Effector CD8-positive, alpha-beta T cell (primary cell): ENCODE measurements around the gene METTL16.
A peak's percentile ranks its signal among the peaks of the same experiment; 100 is the strongest.

Experiments
- DNase-seq: peaks from one replicate; lab custom pipeline; 2025; lab: John Stamatoyannopoulos, UW

The METTL16 gene

DNA sequence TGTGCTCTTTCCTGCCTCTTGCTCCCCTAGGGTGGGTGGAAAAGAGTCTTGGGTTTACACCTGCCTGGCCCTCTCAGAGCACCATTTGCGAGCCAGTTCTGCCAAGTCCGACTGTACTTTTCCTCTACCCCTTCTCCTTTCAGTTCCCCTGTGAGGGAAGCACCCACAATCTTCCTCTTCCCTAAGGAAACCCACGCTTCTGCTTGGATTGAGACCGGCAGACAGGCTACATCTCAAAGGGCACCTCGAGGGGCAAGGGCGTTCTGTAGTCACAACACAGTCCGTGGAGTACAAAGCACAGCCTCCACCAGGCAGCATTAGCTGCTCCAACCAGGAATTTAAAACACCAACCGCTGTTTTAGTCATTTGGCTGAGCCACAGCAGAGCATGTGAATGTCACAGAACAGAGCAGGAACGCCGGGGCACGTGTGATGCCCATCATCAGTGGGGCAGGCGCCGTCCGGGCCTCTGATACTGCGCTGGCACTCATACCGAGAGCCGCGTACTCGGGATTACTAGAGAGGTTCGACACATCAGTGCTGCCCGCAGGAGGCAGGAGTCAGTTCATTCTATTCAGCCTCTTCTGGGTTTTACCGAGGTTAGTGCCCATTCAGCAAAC lies 97.1 kb downstream of the METTL16 start:
- no peak for DNase-seq

DNA sequence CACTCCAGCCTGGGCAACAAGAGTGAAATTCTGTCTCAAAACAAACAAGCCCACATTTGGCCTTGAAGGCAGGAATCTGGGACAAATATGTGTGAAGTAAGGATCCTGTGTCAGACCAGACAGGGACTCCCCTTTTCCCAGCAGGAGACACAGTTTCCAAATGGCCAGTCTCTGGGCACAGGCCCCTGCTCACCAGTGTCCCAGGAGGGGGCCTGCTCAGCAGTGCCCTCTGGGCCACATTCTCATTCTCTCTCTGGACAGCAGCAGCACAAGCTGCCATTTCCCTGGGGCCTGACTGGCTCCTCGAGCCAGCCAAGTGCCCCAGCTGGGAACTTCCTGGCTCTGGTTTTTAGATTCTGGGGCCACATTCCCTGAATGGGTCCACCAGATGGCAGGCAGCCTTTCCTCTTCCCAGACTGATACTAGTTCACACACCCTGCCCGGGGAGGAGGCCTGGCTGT lies 99.1 kb downstream of the METTL16 start:
- DNase-seq = no peak

DNA sequence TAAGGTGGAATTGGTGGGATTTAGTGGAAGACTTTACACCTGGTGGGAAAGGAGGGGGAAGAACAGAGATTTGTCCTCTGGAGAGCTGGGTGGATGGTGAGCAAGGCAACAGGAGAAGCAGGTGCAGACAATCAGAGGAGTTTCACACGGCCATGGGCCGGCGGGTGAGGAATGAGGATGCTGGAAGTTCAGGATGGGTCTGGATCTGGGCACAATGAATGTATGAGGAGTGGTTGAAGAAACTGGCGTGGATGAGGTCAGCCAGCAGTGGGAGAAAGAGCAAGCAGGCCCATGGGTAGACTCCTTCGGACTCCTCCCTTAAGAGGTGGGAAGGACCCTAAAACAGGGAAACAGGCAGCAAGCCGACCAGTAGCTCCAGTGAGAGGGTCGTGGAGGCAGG lies 100.7 kb downstream of the METTL16 start:
- no peak for DNase-seq

DNA sequence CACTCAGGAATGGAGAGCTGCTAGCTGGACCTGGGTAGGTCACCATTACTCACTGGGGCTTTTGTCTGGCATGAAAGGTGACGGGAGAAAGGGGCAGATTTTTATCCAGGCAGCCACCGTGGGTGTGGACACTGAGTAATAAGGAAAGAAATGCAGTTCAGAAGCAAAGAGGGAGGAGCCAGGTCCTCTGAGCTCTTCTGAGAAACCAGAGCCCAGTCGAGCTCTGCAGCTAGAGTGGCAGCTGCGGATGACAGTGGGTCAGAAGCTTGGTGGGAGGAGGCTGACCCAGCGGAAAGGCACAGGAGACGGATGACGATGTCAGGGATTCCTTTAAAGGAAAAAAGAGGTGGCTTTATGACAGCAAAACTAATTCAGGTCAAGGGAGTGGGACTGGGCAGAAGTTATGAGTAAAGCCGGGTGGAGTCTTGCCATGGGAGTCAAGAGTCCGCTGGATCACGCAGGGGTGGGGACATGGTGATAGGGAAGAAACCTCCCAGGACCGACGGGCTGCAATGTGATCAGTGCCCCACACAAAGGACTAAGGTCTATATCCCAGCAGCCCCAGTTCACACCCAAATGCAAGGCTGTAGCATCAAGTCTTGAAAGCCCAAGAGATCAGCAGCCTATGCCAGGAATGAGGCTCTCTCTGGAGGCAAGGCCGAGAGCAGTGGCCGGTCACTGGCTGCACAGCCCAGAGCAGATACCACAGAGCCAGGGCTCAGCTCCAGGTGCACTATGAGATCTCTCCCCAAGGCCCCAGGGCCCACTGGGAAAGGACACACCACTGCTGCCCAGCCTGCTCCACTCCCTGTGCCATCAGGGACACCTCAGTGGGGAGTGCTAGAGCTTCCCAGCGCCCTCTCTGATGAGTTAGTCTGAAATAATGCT lies 104.5 kb downstream of the METTL16 start:
- no peak for DNase-seq

DNA sequence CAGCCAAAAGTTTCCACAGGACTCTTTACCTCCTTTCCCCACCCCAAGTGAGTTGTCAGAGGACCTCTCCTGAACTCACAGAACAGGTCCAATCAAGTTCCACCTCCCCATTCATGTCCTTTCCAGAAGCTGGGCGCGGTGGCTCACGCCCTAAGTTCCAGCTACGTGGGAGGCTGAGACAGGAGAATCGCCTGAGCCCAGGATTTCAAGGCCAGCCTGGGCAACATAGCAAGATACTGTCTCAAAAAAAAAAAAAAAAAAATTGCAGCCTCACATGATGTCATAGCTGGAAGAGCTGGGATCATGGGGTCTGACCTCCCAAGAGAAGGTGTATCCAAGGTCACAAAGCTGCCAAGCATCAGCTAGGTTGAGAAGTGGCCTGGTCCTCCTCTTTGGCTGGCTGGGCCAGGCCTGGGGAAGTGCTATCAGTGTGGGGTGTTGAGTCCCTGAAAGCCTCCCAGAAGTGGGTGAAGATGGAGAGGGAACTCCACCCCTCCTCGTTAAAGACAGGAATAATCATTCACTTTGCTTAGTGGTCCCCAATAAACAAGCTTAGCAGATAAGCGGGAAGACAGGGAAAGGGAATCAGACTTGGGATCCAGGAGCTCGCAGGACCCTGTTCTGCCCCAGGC lies 105.3 kb downstream of the METTL16 start:
- no peak for DNase-seq

DNA sequence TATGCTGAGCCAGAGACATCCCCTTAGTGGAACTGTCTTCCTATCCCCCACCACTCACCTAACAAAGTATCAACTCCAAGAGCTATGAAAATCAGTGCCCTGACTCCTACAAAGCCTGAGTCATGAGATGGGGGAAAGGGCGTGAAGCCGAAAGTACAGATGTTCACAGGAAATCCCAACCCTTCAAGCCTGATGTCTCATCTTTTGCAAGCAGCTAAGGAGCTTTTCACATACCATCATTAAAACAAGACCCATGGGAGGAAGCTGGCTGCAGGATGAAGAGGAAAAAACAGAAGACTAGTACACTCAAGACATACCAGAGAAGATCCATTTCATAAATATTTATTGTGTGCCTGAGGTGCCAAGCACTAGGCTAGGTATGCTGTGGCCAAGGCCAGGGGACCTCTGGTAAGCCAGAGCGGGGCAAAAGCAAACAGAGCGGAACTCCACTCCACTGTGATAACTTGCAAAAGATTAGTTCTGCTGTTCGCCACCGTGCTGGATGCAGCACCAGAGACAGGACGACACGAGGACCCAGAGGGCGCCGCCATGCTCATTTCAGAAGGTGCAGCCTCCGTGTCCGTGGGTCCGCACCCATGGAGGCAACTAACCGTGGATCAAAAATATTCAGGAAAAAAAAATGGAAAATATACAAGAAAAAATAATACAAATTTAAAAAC lies 106.3 kb downstream of the METTL16 start:
- DNase-seq = no peak

DNA sequence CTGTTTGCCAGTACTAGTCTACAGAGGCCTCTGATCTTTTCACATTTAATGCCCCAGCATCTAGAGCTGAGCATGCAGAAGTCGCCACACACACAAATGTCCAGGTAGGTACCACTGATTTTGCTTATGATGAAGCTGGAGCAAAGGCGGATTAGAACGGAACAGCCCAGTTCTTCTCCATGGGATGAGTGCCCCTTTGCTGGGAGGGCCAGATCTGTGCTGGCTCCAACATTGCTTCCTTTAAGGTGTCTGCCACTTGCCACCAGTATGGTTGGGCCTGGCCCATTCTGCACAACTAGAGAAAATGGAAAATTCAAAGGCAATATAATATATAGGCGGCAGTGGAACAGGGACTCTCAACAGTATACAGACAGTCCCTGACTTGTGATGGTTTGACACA lies 108.6 kb downstream of the METTL16 start:
- DNase-seq = no peak

DNA sequence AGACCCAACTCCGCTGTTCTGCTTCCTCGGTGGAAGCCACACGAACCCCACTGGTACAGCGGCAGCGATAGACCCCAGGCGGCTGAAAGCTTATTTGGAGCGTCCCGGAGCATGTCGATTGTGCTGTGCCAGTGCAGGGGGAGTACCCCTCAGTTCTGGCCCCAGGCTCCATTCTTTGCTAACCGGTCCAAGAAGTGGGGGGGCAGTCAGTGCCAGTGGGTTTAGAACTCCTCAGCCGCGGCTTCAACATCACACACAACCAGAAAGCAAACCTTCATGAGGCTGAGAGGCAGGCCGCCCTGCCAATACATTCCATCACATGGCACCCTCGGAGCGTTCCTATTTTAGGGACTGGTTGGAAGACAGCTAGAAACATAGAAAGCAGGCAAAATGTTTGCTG lies 109.1 kb downstream of the METTL16 start:
- DNase-seq = no peak

DNA sequence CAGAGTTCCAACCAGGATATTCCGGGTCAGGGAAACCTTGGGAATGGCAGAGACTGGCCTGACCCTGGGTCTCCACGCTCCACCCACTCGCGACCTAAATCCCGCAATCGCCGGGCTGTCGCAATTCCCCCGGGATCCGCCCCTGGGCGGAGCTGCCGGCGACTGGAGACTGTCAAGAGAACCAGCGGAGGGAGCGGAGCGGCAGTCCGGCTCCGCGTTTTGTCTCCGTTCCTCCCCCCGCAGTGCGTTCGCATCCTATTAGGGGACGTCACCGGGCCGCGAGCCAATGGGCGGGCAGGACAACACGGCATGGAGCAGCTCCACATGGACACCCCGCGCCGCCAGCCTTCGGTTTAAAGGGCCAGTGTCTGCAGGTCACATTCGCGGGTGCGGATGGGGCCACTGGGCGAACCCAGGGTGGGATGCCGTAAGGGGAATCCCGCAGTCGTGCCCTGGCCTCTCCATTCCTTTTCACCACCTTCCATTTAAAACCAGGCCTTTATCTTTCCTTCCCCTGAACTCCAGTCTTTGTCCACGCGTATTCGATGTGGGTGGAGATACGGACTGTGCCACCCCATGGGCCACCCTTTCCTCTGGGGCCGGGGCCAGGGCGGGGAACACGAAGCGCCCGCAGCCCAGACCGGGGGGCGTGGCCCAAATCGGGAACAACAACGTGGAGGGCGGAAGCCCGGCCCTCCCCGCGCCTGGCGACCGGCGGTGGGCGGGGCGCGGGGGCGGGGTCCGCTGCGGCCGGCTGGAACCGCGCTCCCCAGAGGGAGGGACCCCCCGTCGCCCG lies 110.1 kb downstream of the METTL16 start:
- DNase-seq = peak; percentile 99

DNA sequence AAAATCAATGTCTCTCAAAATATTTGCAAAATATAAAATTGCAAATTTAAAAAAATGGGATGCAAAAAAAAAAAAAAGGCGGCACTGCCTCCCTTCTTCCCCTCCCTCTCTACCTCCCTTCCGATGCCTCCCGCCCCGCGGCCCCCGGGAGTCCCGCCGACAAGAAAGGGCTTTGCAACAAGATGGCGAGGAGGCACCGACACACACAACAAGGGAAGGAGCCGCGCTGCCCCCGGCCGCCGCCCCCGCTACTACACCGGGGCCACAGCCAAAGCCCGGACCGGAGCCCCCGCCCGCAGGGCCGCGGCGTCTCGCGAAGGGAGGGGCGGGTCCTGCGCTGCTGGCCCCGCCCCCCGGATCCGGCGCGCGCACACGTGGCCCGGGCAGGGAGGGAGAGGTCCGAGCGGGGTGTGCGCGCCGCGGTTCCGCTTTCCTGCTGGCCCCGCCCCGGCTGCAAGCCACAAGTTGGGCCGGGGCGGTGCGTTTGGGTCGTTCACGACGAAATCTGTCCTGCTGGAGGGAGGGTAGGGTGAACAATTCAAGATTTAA lies 110.7 kb downstream of the METTL16 start, which contains the start of gene MNT:
MNT (minus strand) TSS at position 184 of the 549 bp plus-strand sequence. CDS start 348 bp downstream, outside the sequence.
- DNase-seq = peak; percentile 89

DNA sequence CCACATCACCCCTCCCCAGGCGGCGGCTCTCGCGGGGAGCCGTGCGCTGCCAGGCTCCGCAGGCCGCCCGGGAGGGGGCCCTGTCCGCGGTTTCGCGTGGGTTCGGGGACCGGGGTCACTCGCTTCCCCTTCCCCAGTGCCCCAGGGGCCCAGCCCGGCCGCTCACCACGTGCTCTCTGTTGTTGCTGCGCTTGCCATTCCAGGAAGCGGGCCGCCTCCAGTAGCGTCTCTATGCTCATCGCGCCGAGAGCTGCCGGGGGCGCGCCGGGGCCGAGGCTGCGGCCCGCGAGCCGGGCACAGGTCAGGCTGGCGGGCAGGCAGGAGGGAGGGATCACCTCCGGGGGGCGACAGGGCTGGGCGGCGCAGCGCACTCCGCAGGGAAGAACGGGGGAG lies 111.2 kb downstream of the METTL16 start:
- DNase-seq = peak; percentile 29

DNA sequence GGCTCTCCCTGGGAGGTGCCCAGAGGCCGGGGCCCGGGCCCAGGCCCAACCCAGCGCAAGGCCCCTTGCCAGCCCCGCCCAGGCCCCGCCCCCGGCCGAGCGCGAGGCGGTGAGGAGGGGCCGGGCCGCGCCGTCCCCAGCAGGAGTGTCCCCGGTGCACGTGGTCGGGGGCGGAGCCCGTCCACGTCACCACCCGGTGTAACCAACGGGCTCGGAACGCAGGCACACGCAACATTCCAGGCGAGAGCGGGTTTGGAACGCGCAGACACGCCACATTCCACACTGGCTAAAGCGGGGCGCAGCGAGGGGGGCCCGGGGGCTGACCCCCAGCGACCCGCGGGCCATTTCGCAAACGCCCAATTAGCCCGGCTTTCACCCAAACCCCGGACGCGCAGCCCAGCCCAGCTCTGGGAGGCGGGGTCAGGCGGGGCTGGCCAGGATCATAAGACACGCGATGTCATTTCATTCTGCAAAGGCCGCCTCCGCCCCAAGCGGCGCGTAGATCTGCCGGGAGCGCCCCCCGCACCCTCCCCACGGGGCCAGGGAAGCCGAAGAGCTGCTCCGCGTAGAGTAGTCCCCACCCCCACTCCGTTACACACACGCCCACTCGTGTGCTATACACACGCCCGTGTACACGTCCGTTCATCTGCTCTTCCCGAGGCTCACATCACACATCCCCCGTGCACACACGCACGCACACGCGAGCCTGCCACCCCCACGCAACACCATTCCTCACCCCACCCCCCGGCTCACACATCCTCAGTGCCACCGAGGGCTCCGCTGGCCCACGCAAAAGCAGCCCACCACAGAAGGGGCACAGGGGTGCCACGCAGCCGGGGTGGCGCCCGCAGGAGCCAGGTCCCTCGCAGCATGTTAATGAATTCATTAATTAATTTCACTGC lies 111.9 kb downstream of the METTL16 start:
- DNase-seq = peak; percentile 86

DNA sequence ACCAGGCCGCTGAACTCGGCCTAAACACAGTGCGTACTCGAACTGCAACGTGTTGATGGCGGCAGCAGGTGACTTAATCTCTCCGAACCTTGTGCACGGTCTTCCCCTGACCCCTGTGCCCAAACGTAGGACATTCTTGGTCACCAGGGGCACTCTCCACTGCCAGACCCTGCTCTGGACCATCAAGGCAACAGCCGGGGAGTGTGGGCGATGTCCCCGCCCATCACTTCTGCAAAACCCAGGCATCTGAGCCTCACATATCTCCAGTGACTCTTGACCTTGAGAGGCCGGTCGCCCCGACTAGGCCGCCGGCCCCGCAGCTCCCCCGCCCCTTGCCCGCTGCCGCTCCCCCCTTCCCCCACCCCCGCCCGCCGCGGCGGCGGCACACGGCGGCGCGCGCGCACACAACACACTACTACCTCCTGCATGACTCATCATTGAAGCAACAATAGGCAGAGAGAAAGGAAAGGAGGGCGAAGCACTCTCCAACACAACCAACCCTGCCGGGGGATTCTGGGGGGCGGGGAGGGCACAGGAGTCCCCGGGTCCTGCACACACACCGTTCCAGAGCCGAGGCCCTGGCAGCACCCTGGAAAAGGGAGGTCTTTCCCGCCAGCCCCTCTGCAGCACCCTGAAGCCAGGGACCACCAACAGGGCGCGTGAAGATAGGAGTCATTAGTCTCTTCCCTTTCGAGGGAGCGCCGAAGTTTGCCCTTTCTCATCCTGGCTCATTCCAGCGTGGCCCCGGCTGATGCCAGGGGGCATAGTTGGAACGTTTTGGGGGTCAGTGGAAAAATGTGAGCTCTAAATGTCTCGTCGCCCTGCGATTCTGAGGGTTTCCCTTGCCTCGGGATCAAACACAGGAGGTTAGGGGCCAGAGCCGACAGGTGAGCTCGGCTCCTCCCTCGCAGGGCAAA lies 112.8 kb downstream of the METTL16 start:
- peak; percentile 32 for DNase-seq

DNA sequence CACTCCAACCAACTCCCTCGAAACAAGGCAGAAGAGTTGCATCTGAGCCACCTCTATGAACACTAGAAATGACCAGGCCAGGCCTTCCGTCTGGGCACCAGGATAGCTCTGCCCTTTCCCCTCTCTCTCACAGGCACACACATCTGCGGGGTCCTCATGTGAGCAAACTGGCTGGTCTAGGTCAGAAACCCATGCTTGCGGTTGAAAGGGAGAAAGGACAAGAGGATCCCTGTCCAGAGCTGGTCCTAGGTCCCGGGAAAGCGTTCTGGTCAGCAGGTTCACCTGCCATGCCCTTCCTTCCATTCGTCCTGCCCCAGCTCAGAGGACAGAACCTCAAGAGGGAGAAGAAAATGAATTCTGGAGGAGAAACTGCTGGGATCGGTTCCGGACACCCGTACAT lies 113.5 kb downstream of the METTL16 start:
- DNase-seq = no peak

DNA sequence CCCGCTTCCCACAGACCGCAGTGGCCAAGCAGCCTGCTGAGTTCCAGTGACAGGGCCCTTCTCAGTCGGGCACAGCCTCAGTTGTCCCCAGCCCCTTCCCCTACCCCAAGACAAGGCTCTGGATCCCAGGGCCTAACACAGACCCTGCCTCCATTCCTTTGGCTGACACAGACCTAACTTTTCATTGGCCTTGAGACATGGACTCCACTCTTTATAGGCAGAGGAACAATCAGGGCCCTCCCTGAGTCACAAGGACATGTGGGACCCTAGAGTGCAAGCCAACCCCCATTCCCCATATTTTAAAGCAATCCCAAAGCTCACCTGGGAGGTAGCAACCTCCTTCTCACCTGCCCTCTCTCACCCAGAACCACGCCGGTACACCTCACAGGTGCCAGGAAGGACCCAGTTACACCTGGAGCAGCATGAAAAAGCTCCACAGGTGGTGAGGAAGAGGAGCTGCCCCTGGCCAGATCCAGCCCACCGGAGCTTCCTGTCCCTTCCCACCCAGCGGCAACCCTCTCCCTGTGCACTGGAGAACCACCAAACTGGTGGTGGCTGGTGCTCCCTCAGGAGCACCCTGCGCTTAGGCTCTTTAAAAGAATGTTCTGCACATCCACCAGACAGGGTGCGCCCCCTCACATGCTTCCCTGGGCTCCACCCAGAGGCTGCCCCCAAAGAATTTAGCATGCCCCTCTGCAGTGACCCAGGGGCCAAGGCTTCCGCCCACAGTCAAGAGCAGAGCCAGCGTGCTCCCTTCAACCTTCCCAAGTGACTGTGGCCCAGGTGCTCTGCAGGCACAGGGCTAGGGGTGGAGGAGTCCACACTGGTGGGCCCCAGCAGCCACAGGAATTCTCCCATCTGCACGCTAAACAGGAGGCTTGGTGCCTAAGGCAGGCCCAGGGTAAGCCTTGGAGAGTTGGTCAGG lies 114.2 kb downstream of the METTL16 start:
- no peak for DNase-seq

DNA sequence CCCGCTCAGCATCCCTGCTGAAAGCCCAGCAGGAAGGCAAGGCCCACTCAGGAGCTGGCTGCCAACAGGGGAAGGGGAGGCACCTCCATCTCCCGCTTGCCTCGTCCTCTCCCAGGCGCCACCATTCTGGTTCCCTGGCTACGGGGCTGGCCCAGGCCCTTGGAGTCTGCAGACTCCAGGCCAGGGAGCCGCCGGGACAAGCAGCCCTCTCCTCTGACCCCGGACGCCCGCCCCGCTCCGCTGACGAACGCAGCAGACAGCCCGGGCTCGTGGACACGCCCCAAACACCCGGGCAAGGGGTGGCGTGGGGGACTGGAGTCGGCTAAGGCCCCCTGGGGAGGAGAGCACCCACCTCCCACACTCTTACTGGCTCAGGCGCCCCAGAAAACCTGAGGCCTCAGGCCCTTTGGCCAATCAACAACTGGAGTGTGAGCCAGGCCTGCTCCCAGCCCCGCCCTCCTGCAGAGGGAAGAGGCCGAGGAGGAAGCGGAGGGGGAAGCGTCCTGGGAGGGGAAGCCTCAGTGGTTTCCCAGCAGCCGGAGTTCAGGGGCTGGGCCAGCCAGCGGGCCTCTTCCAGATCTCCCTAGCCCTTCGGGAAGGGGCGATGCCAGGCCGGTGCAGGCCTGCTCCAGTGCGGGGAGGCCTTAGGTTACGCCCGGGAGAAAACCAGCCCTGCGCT lies 115.0 kb downstream of the METTL16 start:
- peak; percentile 12 for DNase-seq

DNA sequence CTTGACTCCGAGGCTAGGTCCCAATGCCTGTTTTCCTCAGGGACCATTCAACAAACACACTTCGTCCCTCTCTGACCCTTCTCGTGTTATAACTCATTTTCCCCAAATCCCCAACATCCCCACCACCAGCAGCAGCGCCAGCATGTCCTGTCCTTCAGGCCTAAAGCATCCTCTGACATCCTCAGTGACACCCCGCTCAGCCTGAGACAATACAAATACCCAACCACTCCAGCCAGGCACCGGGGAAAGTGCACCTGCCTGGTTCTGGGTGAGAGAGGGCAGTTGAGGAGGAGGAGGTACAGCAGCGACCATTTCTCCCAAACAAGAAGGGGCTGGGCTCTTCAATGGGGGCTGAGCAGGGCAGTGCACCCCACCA lies 115.5 kb downstream of the METTL16 start:
- DNase-seq = no peak
